ENCODE measurements around the gene CHRNB2. TPM values are rescaled to one million over a fixed set of nuclear protein-coding genes. Genes with fewer than 3 reads are reported as not detected.

CHRNB2 gene
- total RNA-seq, 1 donor from 2014 or later, result not detected

DNA sequence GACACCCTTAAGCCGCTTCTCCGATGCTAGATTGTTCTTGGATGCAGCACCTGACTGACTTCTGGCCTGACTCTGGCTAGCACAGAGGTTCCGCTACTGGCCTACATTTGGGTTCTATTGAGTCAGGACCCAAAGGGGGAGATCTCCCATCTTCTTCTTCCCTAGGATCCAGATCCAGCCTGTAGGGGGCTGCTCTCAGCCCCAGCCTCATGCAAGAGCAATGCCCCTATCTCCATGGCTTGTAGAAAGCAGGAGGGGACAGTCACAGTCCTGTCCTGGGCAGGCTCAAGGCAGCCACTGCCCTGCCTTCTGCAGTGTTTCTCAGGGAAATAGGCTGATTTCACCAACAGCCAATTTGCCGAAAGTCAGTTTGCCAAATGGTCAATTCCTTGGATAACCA is 46.7 kb downstream of the CHRNB2 start:
- no peak overlapping the region for H3K4me3 ChIP-seq
- no peak for DNase-seq
- no peaks in the 10 kb centered on the region for H3K9me3 ChIP-seq (replicated peaks)
- intact Hi-C loops (cut with micrococcal nuclease), result no loop called here
- H3K36me3 ChIP-seq, result no peaks in the 10 kb centered on the region
- peaks cover 60% of the 10 kb centered on the region for H3K4me1 ChIP-seq
- H3K27ac ChIP-seq (replicated peaks), result no peak overlapping the region
- TF ChIP-seq, protein P1, sequence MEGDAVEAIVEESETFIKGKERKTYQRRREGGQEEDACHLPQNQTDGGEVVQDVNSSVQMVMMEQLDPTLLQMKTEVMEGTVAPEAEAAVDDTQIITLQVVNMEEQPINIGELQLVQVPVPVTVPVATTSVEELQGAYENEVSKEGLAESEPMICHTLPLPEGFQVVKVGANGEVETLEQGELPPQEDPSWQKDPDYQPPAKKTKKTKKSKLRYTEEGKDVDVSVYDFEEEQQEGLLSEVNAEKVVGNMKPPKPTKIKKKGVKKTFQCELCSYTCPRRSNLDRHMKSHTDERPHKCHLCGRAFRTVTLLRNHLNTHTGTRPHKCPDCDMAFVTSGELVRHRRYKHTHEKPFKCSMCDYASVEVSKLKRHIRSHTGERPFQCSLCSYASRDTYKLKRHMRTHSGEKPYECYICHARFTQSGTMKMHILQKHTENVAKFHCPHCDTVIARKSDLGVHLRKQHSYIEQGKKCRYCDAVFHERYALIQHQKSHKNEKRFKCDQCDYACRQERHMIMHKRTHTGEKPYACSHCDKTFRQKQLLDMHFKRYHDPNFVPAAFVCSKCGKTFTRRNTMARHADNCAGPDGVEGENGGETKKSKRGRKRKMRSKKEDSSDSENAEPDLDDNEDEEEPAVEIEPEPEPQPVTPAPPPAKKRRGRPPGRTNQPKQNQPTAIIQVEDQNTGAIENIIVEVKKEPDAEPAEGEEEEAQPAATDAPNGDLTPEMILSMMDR (IDR thresholded peaks at IDR 0.05; ENCODE audit: borderline replicate concordance), result no peak
- no peaks in the 10 kb centered on the region for H3K27me3 ChIP-seq (ENCODE audit: low read depth)

DNA sequence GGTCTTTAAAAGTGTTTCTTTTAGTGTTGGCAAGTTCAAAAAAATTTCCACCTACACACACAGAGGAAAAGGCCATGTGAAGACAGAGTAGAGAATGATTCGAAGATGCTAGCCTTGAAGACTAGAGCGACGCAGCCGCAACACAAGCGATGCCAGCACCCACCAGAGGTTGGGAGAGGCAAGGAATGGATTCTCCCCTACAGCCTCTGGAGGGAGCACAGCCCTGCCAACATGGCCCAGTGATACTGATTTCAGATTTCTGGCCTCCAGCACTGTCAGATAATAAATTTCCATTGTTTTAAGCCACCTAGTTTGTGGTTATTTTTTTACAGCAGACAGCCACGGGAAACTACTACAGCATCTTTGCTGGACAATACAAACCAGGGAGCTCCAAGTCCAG is 47.3 kb downstream of the CHRNB2 start:
- Histone ChIP-seq H3K4me3 (no peak overlapping the region), H3K4me1 (peaks cover 61% of the 10 kb centered on the region), H3K27me3 (ENCODE audit: low read depth) (no peaks in the 10 kb centered on the region), H3K36me3 (no peaks in the 10 kb centered on the region), H3K27ac (replicated peaks) (no peak overlapping the region), H3K9me3 (replicated peaks) (no peaks in the 10 kb centered on the region)
- intact Hi-C loops (cut with micrococcal nuclease), result no loop called here
- TF ChIP-seq, protein P1 (IDR thresholded peaks at IDR 0.05; ENCODE audit: borderline replicate concordance), result no peak
- no peak for DNase-seq

DNA sequence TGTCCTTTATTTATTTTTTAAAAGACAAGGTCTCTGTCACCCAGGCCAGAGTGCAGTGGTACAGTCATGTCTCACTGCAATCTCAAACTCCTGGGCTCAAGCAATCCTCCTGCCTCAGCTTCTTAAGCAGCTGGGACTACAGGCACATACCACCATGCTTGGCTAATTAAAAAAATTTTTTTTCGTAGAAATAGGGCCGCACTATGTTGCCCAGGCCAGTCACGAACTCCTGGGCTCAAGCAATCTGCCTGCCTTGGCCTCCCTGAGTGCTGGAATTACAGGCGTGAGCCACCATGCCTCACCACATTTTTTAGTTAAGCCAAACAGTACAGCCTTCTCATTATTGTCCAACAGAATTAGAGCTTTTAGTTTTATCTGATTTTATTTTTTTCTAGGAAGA is 47.8 kb downstream of the CHRNB2 start:
- Histone ChIP-seq H3K4me1 (peaks cover 67% of the 10 kb centered on the region), H3K9me3 (replicated peaks) (no peaks in the 10 kb centered on the region), H3K27ac (replicated peaks) (no peak overlapping the region), H3K27me3 (ENCODE audit: low read depth) (no peaks in the 10 kb centered on the region), H3K36me3 (no peaks in the 10 kb centered on the region), H3K4me3 (no peak overlapping the region)
- DNase-seq, result no peak
- intact Hi-C loops (cut with micrococcal nuclease), result no loop called here
- TF ChIP-seq, protein P1 (IDR thresholded peaks at IDR 0.05; ENCODE audit: borderline replicate concordance), result no peak

DNA sequence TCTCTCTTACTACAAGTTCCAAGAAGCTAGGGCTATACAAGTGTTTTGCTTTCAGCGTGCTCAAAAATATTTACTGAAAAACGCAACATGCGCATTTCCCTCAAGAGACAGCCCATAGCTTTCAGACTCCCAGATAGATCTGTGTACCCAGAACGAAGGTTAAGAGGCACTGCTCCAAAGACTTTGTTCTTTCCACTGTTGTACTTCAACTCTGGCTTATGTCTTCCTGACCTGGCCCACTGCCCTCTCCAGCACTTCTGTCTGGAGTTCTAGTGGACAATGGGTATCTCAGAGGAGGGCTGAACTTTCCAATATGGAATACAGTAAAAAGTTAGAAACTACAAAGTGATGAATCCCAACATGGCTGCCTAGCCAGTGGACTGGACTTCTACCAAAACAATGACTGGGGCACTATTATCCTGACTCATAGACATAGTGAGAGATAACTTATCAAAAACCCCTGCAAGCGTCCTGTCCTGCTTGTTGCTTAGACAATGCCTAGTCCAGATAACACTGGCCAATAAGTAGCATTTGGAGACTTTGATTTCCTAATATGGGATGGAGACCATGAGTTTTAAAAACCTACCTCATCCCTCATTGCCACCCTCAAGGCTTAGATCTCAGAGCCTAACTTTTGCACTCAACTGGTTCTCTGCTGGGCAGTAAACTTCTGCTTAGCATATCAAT is 49.2 kb downstream of the CHRNB2 start:
- TF ChIP-seq, protein P1 (IDR thresholded peaks at IDR 0.05; ENCODE audit: borderline replicate concordance), result no peak
- peaks cover 71% of the 10 kb centered on the region for H3K4me1 ChIP-seq
- no peaks in the 10 kb centered on the region for H3K27me3 ChIP-seq (ENCODE audit: low read depth)
- H3K9me3 ChIP-seq (replicated peaks), result no peaks in the 10 kb centered on the region
- H3K36me3 ChIP-seq, result no peaks in the 10 kb centered on the region
- H3K27ac ChIP-seq (replicated peaks), result no peak overlapping the region
- peak; percentile 25 for DNase-seq
- intact Hi-C loops (cut with micrococcal nuclease), result no loop called here
- no peak overlapping the region for H3K4me3 ChIP-seq

DNA sequence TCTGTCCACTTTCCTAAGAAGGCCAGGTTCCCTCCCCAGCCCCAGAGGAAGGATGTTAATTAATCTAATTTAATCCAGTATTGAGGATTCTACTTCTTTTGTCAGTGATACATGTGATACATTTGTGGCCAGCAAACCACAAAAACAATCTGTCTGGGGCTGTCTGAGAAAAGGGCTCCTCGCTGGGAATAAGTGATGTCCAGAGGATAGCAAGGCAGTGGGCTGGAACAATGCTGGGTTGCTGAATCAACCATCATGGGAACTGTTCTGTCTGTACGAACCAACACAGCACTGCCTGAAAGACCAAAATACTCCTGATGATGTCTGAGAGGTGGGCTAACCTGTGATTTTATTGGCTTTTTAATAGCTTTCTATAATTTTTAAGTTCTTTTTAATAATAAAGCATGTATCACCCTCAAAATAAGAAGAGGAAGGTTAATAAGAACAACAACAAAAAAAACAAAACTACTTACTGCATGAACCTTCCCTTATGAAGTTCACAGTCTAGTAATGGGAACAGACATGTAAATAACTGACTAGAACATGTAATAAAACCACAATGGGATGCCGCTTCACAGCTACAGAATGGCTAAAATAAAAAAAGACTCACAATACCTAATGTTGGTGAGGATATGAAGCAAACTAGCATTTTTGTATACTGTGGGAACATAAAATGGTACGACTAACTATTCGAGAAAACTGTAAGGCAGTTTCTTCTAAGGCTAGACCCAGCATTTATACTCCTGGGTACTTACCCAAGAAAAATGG is 51.8 kb downstream of the CHRNB2 start:
- peaks cover 88% of the 10 kb centered on the region for H3K4me1 ChIP-seq

More for the DNA sequence above, 51.8 kb downstream of the CHRNB2 start:
- DNase-seq, result no peak
- no peaks in the 10 kb centered on the region for H3K36me3 ChIP-seq
- intact Hi-C loops (cut with micrococcal nuclease), result no loop called here
- TF ChIP-seq, protein P1 (IDR thresholded peaks at IDR 0.05; ENCODE audit: borderline replicate concordance), result no peak
- H3K27me3 ChIP-seq (ENCODE audit: low read depth), result no peaks in the 10 kb centered on the region
- no peak overlapping the region for H3K4me3 ChIP-seq
- no peaks in the 10 kb centered on the region for H3K9me3 ChIP-seq (replicated peaks)
- no peak overlapping the region for H3K27ac ChIP-seq (replicated peaks)
